GM18519 (cell line): ENCODE results near the gene EPB41L4B.

Experiments
- ATAC-seq: cut with Tn5 transposase; IDR thresholded peaks from one replicate; pipeline ENCODE4 v1.9.1; 2021; ENCODE audit warnings: mild to moderate bottlenecking, moderate library complexity; ENCODE audit not compliant: unreplicated experiment, low FRiP score

Gene EPB41L4B

DNA sequence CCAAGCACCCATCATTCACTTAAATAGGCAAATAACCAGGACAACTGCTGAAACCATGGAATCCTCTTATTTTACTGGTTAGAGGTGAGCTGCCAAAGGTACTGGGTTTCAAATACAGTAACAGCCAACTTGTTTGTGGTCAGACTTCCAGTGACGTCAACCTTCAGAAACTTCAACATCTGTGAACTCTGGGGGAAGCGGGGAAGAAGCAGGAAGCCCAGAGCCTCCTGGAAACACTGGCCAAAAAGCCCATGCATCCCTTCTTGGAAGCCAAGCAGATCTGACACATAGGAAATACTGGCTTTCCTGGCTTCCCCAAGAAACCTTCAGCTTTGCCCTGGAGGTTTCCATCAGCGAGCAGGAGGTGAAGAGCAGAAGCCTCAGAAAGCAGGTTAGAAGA, 148.9 kb downstream of the EPB41L4B start:
- no peak for ATAC-seq

- ATAC-seq: no peak
Observed at GRCh38 chr9:109168170-109168569, 152.7 kb downstream of the EPB41L4B start.

GRCh38 chr9:109167716-109168115, 153.1 kb downstream of the EPB41L4B start:
- no peak for ATAC-seq

- ATAC-seq: no peak
Observed at GRCh38 chr9:109166771-109167601, 153.9 kb downstream of the EPB41L4B start, which contains the start of gene FRRS1L. Gene FRRS1L (minus strand): TSS chr9:109167249. CDS start chr9:109167138, 111 bp downstream.

GRCh38 chr9:109166171-109166770, 154.6 kb downstream of the EPB41L4B start:
- ATAC-seq: no peak

DNA sequence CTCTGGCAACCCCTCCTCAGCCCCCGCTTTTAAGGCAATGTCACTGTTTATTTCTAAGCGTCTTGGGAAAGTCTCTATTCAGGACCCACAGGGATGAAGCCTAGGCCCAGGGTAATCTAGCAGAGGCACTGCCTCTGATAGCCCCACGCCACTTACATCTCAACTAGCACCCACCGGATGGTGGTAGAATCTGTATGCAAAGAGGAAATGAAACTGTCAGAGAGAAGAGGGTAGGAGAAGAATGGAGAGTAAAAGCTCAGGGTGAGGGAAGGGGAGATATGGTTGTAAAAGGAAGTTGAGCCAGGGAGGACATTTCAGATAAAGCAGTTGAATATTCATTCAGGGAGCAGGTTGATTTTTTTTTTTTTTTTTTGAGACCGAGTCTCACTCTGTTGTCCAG, 156.8 kb downstream of the EPB41L4B start:
- ATAC-seq: peak; percentile 94

GRCh38 chr9:109163194-109163593, 157.7 kb downstream of the EPB41L4B start:
- no peak for ATAC-seq

DNA sequence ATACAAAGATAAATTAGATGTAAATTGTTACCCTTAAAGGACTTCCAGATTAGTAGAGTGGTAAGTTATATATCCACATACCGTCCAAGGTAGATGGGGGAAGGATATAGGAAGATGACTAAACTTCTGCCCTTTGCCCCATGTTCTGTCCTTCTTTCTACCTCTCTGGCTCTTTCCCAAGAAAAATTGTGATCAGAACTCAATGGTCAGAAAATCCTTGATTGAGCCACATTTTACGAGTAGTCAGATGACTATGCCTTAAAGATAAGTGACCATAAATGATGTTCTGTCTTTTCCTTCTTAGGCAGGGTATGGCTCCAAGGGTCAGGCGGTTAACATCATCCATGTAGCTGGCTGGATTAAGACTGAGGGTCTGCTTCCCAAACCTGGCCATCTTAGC, 158.2 kb downstream of the EPB41L4B start:
- ATAC-seq: no peak

GRCh38 chr9:109161471-109161870, 159.4 kb downstream of the EPB41L4B start:
- ATAC-seq: no peak

- no peak for ATAC-seq
Observed at GRCh38 chr9:109159583-109159982, 161.3 kb downstream of the EPB41L4B start.

DNA sequence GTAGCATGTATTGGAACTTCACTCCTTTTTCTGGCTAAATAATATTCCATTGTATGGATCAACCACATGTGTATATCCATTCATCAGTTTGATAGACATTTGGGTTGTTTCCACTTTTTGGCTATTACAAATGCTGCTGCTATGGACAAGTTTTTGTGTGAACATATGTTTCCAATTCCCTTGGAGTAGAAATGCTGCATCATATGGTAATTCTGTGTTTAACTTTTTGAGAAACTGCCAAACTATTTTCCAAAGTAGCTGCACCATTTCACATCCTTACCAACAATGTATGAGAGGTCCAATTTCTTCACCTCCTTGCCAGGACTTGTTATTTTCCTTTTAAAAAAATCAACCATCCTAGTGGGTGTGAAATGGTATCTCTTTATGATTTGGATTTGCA, 162.2 kb downstream of the EPB41L4B start:
- no peak for ATAC-seq

DNA sequence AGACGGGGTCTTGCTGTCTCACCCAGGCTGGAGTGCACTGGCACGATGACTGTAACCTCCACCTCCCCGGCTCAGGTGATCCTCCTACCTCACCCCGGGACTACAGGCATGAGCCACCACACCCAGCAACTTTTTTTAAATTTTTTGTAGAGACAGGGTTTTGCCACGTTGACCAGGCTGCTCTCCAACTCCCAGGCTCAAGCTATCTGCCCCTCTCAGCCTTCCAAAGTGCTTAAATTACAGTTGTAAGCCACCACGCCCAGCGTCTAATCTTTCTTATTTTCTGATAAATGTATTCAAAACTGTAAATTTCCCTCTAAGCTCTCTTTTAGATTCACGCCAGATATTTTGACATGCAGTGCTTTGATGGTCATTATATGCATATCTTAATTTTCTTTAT, 164.2 kb downstream of the EPB41L4B start:
- ATAC-seq: no peak

DNA sequence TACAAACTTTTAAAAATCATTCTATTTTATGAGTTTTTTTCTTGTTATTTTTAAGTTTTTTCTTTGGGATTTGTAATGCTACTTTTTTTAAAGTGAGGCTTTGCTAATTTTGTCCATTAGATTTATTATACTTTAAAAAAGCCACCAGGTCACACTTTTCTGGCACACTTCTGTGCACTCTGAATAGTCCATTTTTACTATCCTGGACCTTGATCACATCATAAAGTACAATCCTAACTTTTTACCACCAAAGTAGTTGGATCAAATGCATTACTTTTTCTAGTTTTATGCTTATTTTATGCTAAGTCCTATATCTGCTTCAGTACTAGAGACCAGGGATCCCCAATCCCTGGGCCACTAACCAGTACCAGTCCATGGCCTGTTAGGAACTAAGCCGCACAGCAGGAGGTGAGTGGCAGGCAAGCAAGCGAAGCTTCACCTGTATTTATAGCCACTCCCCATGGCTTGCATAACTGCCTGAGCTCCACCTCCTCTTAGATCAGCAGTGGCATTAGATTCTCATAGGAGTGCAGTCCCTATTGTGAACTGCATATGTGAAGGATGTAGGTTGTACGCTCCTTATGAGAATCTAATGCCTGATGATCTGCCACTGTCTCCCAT, 169.8 kb downstream of the EPB41L4B start:
- no peak for ATAC-seq

DNA sequence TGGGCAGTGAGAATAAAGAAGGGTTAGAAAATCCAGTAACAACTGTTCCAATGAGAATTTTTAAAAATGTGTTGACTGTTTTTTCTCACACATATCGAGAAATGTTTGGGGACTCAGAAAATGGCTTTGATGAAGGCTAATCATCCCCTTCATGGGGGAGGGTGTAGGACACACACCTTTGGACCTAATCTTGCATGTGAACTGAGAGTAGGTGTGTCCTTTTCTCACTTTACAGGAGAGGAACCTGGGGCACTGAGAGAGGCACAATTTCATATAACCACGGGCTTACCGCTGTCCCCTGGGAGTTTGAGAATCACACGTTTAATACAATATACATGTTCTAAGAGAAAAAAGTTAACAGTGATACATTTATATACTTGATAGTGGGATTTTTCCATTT, 171.1 kb downstream of the EPB41L4B start:
- ATAC-seq: no peak

- ATAC-seq: no peak
Observed at GRCh38 chr9:109149089-109149488, 171.8 kb downstream of the EPB41L4B start.

GRCh38 chr9:109145051-109145450, 175.8 kb downstream of the EPB41L4B start:
- ATAC-seq: no peak

DNA sequence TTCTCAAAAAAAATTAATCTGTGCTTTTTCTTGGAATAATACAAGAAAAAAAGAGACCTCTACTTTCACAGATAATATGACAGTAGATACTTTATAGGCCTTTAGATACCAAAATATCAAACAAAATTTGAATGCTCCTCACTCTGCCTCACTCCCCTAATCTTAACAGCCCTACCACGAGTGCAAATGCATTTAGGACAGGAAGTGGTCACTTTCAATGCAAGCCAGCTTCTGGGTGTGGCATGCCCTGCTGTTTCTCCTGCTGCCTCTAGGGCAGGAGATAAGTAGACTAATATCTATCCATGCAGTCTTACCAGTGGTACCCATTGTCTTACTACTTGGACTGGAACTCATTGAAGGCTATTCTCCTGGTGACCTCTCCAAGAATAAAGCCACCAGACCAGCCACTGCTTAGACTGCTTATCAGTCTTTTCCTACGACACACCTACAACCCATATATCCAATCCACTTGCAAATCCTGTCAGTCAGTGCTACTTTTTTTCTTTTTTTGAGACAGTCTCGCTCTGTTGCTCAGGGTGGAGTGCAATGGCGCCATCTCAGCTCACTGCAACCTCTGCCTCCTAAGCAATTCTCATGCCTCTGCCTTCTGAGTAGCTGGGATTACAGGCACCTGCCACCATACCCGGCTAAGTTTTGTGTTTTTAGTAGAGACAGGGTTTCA, 176.8 kb downstream of the EPB41L4B start:
- ATAC-seq: peak; percentile 99

DNA sequence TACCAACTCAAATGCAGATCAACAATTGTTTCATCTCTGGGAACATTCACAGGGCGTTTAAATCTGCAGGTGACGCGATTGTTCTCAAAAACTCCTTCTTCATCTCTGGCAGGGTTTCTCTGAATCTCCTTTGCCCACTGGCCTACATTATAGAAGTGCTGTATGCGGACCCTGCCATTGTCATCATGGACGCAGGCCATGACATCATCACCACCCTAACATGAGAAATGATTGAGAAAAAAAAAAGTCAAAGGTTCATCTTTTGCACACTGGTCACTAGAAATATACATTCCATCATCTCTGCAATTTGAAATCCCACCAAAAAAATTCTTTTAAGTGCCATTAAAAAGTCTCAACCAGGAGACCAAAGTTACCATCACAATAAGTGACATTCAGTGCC, 179.5 kb downstream of the EPB41L4B start:
- no peak for ATAC-seq

DNA sequence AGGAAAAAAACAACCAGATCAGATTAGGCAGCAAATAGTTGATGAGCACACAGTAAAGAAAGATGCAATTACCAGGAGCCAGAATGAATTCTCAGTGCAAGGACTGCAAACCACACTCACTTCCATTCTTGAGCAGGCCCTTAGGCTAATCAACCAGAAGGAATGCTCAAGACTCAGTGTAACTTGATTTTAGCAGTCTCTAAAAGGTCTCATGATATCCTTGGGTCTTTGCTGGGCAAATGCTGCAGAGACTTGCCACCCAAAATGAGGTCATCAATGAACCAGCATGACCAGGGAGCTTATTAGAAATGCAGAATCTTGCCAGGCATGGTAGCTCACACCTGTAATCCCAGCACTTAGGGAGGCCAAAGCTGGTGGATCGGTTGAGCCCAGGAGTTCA, 181.0 kb downstream of the EPB41L4B start:
- ATAC-seq: no peak

DNA sequence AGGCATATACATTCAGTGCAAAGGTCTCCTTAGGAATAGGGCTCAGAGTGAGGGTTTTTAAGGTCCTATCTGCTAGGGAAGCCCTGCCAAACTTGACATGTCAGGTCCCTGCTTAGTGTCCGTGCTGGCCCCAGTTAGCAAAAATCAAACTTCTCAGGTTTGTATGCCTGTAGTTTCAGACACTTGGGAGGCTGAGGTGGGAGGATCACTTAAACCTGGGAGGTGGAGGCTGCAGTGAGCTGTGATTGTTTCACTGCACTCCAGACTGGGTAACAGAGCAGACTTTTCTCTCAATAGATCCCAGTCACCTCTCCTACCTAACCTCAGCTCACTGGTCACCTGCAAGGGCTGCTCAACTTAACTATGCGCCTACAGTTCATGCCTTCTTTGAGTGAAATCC, 182.4 kb downstream of the EPB41L4B start:
- ATAC-seq: no peak

- ATAC-seq: no peak
Observed at GRCh38 chr9:109134167-109134578, 186.7 kb downstream of the EPB41L4B start.
